K562 (cell line): ENCODE measurements around the gene FABP3. TPM values are rescaled to one million over a fixed set of nuclear protein-coding genes. Genes with fewer than 3 reads are reported as not detected.

Experiments
- ATAC-seq: fragments of 200-7000 bp; cut with Tn5 transposase; 3 replicates; pipeline ENCODE4 v1.9.1; 2020; ENCODE audit warnings: moderate library complexity
- BruUV-seq: library from RNA; stranded (reverse); fragments of 400-500 nt; replicated peaks from 2 replicates; lab custom pipeline; 2021; lab: Mats Ljungman, UMichigan
- CTCF ChIA-PET: fragments of 300-600 bp; formaldehyde crosslinking; extraction: SDS; loops from one replicate; lab custom pipeline; 2021; ENCODE audit warnings: low intra/inter-chr PET ratio; lab: Yijun Ruan, JAX
- POLR2A ChIA-PET: fragments of 300-600, 350-650 bp; sonication (Branson Sonifier 250); formaldehyde crosslinking; extraction: SDS; loops from one replicate; lab custom pipeline; 2021; ENCODE audit warnings: antibody characterized with exemption, inconsistent platforms; lab: Yijun Ruan, JAX
- DNase-seq, 4 experiments: peaks; one replicate each; pipeline versions ENCODE4 v3.0.0 to v3.0.0-alpha.2; 2011 to 2018; ENCODE audit warnings: low spot score in 3 of 4, mixed read lengths in 3 of 4; ENCODE audit errors: extremely low read depth in 1 of 4
- FAIRE-seq: peaks from 2 replicates; lab custom pipeline; 2011; peaks lifted over from hg19 to GRCh38; lab: Jason Lieb, UNC
- H2AFZ ChIP-seq: 2 replicates; pipeline ENCODE4 v1.6.0; 2011; ENCODE audit warnings: low read depth, low read length, control low read depth, inconsistent platforms
- H3K27ac ChIP-seq: fragments of 200-600 bp; 3 replicates; pipeline ENCODE4 v1.8.0; 2011; ENCODE audit warnings: low read depth, mild to moderate bottlenecking, control low read depth, inconsistent platforms, low read length, moderate library complexity, mixed read lengths; ENCODE audit errors: extremely low read depth
- H3K27me3 ChIP-seq, 2 experiments: fragments of 300-600 bp in 1 of 2; 2 replicates in 1 of 2; 3 replicates in 1 of 2; pipeline versions ENCODE4 v1.6.0 to v1.8.0; 2011; ENCODE audit warnings: inconsistent platforms in 2 of 2, low read length in 2 of 2, mild to moderate bottlenecking in 1 of 2, mixed read lengths in 1 of 2, moderate library complexity in 1 of 2; ENCODE audit not compliant: control insufficient read depth in 2 of 2, insufficient read depth in 2 of 2
- H3K36me3 ChIP-seq: fragments of 300-600 bp; 3 replicates; pipeline ENCODE4 v1.8.0; 2011; ENCODE audit warnings: mild to moderate bottlenecking, low read length, inconsistent platforms; ENCODE audit not compliant: control insufficient read depth, insufficient read depth
- H3K4me1 ChIP-seq, 2 experiments: fragments of 200-600 bp in 1 of 2; replicated peaks in 1 of 2; 2 replicates in 1 of 2; 3 replicates in 1 of 2; pipeline versions ENCODE4 v1.5.1 to v1.8.0; 2011; ENCODE audit warnings: inconsistent platforms in 2 of 2, low read length in 2 of 2, mild to moderate bottlenecking in 1 of 2, mixed read lengths in 1 of 2, moderate library complexity in 1 of 2; ENCODE audit not compliant: control insufficient read depth in 2 of 2, insufficient read depth in 2 of 2
- H3K4me2 ChIP-seq: 2 replicates; pipeline ENCODE4 v1.6.1; 2011; ENCODE audit warnings: low read length, control low read depth, inconsistent platforms, mixed read lengths; ENCODE audit not compliant: insufficient read depth
- H3K4me3 ChIP-seq: fragments of 200-600 bp; sonication (generic), shearing (Covaris generic); 2 replicates; pipeline ENCODE4 v1.5.1; 2016; ENCODE audit warnings: control low read depth, inconsistent platforms
- H3K79me2 ChIP-seq: fragments of 200-600 bp; 3 replicates; pipeline ENCODE4 v1.8.0; 2011; ENCODE audit warnings: low read length, inconsistent platforms; ENCODE audit not compliant: control insufficient read depth, insufficient read depth
- H3K9ac ChIP-seq, 2 experiments: 2 replicates each; pipeline versions ENCODE4 v1.6.0 to v1.6.1; 2011; ENCODE audit warnings: low read depth in 2 of 2, low read length in 2 of 2, control low read depth in 1 of 2, inconsistent platforms in 1 of 2, mild to moderate bottlenecking in 1 of 2, mixed read lengths in 1 of 2; ENCODE audit not compliant: insufficient read depth in 1 of 2
- H3K9me1 ChIP-seq: one replicate; pipeline ENCODE4 v1.6.0; 2011; ENCODE audit warnings: inconsistent platforms, mild to moderate bottlenecking, low read length, moderate library complexity; ENCODE audit not compliant: control insufficient read depth, insufficient read depth
- H3K9me3 ChIP-seq: replicated peaks from 2 replicates; pipeline ENCODE4 v1.5.1; 2011; ENCODE audit warnings: low read depth, low read length, inconsistent platforms; ENCODE audit not compliant: control insufficient read depth, insufficient read depth
- H4K20me1 ChIP-seq: replicated peaks from 2 replicates; pipeline ENCODE4 v1.6.1; 2011; ENCODE audit warnings: low read length, inconsistent platforms, mixed read lengths; ENCODE audit not compliant: control insufficient read depth, insufficient read depth
- ARID1B ChIP-seq: fragments of 450-650 bp; IDR thresholded peaks from 2 replicates; pipeline ENCODE4 v1.6.1; 2016; ENCODE audit warnings: antibody characterized with exemption, mild to moderate bottlenecking, inconsistent platforms
- CHD4 ChIP-seq: fragments of 200-600 bp; sonication (generic); IDR thresholded peaks from 3 replicates; pipeline ENCODE4 v1.6.1; 2012; ENCODE audit warnings: low read depth, mild to moderate bottlenecking, mixed read lengths, low read length, inconsistent platforms; ENCODE audit not compliant: insufficient read depth, insufficient replicate concordance, poor library complexity, severe bottlenecking
- CREB1 ChIP-seq, 2 experiments: sonication (generic) in 1 of 2; formaldehyde crosslinking in 1 of 2; IDR thresholded peaks; 2 replicates each; pipeline versions ENCODE4 v1.6.1 to v1.8.0; 2012 to 2022; ENCODE audit warnings: inconsistent platforms in 1 of 2, mild to moderate bottlenecking in 1 of 2, missing genetic modification reagents in 1 of 2, moderate library complexity in 1 of 2
- EP400 ChIP-seq: fragments of 450-650 bp; IDR thresholded peaks from 2 replicates; pipeline ENCODE4 v1.6.1; 2017; ENCODE audit warnings: antibody characterized with exemption, mild to moderate bottlenecking, moderate library complexity
- GABPA ChIP-seq: fragments of 200-800 bp; sonication (Bioruptor generic); conservative IDR thresholded peaks from 2 replicates; pipeline ENCODE4 v1.6.1; 2016; ENCODE audit warnings: low read depth, missing genetic modification characterization, missing compliant biosample characterization
- HOXB6 ChIP-seq: fragments of 250-450 bp; sonication (Bioruptor Pico); IDR thresholded peaks from 2 replicates; pipeline ENCODE4 v1.5.1; 2022; ENCODE audit warnings: mild to moderate bottlenecking, borderline replicate concordance
- MXD1 ChIP-seq: fragments of 250-450 bp; sonication (Bioruptor Pico); IDR thresholded peaks from 2 replicates; pipeline ENCODE4 v1.8.0; 2021; ENCODE audit warnings: borderline replicate concordance, mild to moderate bottlenecking, moderate library complexity; ENCODE audit not compliant: poor library complexity, severe bottlenecking
- NCOA4 ChIP-seq: fragments of 450-650 bp; IDR thresholded peaks from 2 replicates; pipeline ENCODE4 v1.6.1; 2018; ENCODE audit warnings: mild to moderate bottlenecking; ENCODE audit not compliant: partially characterized antibody
- PBX2 ChIP-seq, 2 experiments: IDR thresholded peaks in 1 of 2; conservative IDR thresholded peaks in 1 of 2; 2 replicates each; pipeline ENCODE4 v1.6.1; 2016; ENCODE audit warnings: low read depth in 2 of 2, mild to moderate bottlenecking in 1 of 2, missing compliant biosample characterization in 1 of 2, missing genetic modification characterization in 1 of 2, moderate library complexity in 1 of 2
- PHF20 ChIP-seq: fragments of 450-650 bp; IDR thresholded peaks from 2 replicates; pipeline ENCODE4 v1.6.1; 2018; ENCODE audit not compliant: partially characterized antibody
- PHF8 ChIP-seq: fragments of 200-600 bp; sonication (generic); IDR thresholded peaks from 2 replicates; pipeline ENCODE4 v1.6.1; 2012; ENCODE audit warnings: mixed run types, mild to moderate bottlenecking, inconsistent platforms, low read length, moderate library complexity, borderline replicate concordance
- PRPF4 ChIP-seq: fragments of 200-400 bp; formaldehyde crosslinking; IDR thresholded peaks from one replicate; pipeline ENCODE4 v1.6.1; 2017; ENCODE audit warnings: low read length, low read depth, mild to moderate bottlenecking; ENCODE audit not compliant: insufficient read depth, poor library complexity, severe bottlenecking
- USF1 ChIP-seq: sonication (generic); formaldehyde crosslinking; IDR thresholded peaks from 2 replicates; pipeline ENCODE4 v1.9.0; 2022; ENCODE audit warnings: mild to moderate bottlenecking, missing genetic modification reagents
- ZNF280B ChIP-seq: fragments of 250-450 bp; sonication (Bioruptor Pico); IDR thresholded peaks from 2 replicates; pipeline ENCODE4 v1.5.1; 2021; ENCODE audit warnings: mild to moderate bottlenecking
- WGBS: fragments of 100-300 bp; shearing (Covaris generic); methylation state at CpG from one replicate; pipeline ENCODE4 v1.1.6; 2016; ENCODE audit warnings: low coverage, mixed read lengths; ENCODE audit not compliant: insufficient coverage; ENCODE audit errors: missing lambda C conversion rate; 5-methylcytosine and 5-hydroxymethylcytosine counted together
- in situ Hi-C: fragments of 300-500 bp; cut with MboI; formaldehyde crosslinking; loops from 4 replicates; pipeline ENCODE4 v1.15.0; 2018; ENCODE audit warnings: inconsistent platforms, mixed read lengths
- intact Hi-C: fragments of 100-400 bp; cut with micrococcal nuclease; formaldehyde crosslinking; loops from 2 replicates; pipeline ENCODE4 v1.14.2; 2022
- polyA plus RNA-seq, 8 experiments: library from polyadenylated mRNA; depleted of rRNA in 4 of 8; stranded (reverse) in 5 of 8; unstranded in 3 of 8; fragments of >200 nt; fragmentation: Nextera tagmentation in 2 of 8; fragmentation: Illumina TruSeq in 1 of 8; extraction: Ambion mirVana in 2 of 8; extraction: Trizol in 1 of 8; gene quantifications; 2 replicates each; pipeline versions ENCODE4 v1.2.1 to v1.2.3, GENCODE V29; 2011 to 2014; ENCODE audit warnings: inconsistent platforms in 1 of 8, missing spikeins in 1 of 8
- total RNA-seq, 7 experiments: library from RNA; depleted of rRNA in 6 of 7; stranded (reverse); fragments of >200 nt in 6 of 7; fragmentation: Illumina TruSeq in 2 of 7; extraction: Trizol in 2 of 7; gene quantifications; 2 replicates each; pipeline versions ENCODE4 v1.2.1 to v1.2.3, GENCODE V29; 2011 to 2021; ENCODE audit warnings: low replicate concordance in 1 of 7

FABP3 gene
- total and polyA plus RNA-seq, 9 of the 15 experiments (the other 6 are each of a cell fraction or from before 2014, with no cell fraction given): 0.22 TPM; not detected in 8

DNA sequence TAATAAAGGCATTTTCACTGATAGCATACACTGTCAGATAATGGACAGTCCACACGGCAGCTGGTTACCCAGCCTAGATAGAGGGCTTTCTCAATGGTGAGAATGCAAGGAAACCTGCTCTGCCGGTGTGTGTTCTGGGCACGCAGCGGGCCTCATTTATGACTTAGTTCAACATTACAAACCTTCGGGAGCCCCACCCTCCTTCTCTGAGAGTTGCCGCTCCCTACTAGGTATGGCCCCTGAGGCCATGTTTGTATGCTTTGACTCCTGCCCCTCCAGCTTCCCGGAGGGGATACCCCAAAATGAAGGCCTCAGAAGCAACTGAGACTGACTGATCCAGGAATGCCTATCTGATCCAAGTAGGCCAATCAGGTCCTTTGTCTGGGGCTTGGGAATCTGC, 17.2 kb upstream of the FABP3 start (continued):
- no peak for TF ChIP-seq MXD1 (CRISPR knock-in tag)

DNA sequence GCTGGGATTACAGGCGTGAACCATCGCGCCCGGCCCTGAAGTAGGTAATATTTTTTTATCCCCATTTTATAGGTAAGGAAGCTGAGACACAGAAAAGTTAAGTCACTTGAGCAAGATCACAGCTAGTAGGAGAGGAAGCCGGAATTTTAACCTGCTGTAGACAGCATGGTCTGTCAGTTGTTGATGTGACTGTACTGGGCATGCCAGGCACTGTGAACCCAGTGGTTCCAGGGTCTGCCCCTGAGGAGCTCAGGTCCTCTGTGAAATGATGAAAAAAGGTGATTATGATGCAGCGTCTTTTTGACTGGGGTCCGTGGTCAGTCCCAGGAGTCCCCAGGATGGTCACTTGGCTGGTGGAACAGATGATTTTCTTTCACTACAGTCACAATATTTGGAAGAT, 16.7 kb upstream of the FABP3 start:
- H3K4me3 ChIP-seq: no peak overlapping the region
- H3K79me2 ChIP-seq: no peaks in the 10 kb centered on the region
- DNase-seq (no peak), ATAC-seq (no peak), FAIRE-seq (peak; percentile 15)
- BruUV-seq: no TSS peak
- H3K27ac ChIP-seq: no peak overlapping the region
- ChIA-PET POLR2A (interaction anchor here (0.6 kb wide), 1 partner anchor 28 kb away, joined by 3 read pairs; no protein-coding TSS in a partner anchor), CTCF (no interaction called here)
- H3K9me1 ChIP-seq: no peaks in the 10 kb centered on the region
- H4K20me1 ChIP-seq: peaks cover 8% of the 10 kb centered on the region
- peaks cover 14 to 42% of the 10 kb centered on the region in 2 experiments; a peak in 4 of 5 replicates for H3K27me3 ChIP-seq
- H3K36me3 ChIP-seq: no peaks in the 10 kb centered on the region
- in situ Hi-C loops: no loop called here
- peaks cover 3 to 4% of the 10 kb centered on the region in 2 experiments; a peak in 3 of 5 replicates for H3K4me1 ChIP-seq
- 7% methylated on average over 7 of the region's 7 CpGs for WGBS
- no peak overlapping the region for H3K4me2 ChIP-seq
- no peak overlapping the region for H2AFZ ChIP-seq
- intact Hi-C loops: loop anchor here (10.0 kb wide), 1 partner anchor 205 kb away; no protein-coding TSS in a partner anchor
- H3K9ac ChIP-seq: no peak overlapping the region
- no peaks in the 10 kb centered on the region for H3K9me3 ChIP-seq
- no peak for TF ChIP-seq PHF20
- no peak for TF ChIP-seq PRPF4
- no peak for TF ChIP-seq ARID1B
- no peak for TF ChIP-seq NCOA4
- TF ChIP-seq PBX2 (CRISPR knock-in tag; IDR thresholded peaks at IDR 0.05; ENCODE audit: low read depth): no peak
- no peak for TF ChIP-seq PBX2 (tag; conservative IDR thresholded peaks at IDR 0.05; ENCODE audit: low read depth)
- TF ChIP-seq PHF8: no peak
- no peak for TF ChIP-seq CREB1 (IDR thresholded peaks at IDR 0.05)
- no peak for TF ChIP-seq CREB1 (CRISPR knock-in tag; IDR thresholded peaks at IDR 0.05)
- TF ChIP-seq GABPA (tag): no peak
- TF ChIP-seq ZNF280B: no peak
- no peak for TF ChIP-seq CHD4
- no peak for TF ChIP-seq EP400
- no peak for TF ChIP-seq HOXB6 (CRISPR knock-in tag)
- TF ChIP-seq USF1 (CRISPR knock-in tag): no peak
